MCF 10A (cell line): ENCODE results near the gene PCNX4. TPM values are rescaled to one million over a fixed set of nuclear protein-coding genes. Genes with fewer than 3 reads are reported as not detected.

Experiments
- BruUV-seq: library from RNA; stranded (reverse); fragments of 400-500 nt; replicated peaks from 2 replicates; lab custom pipeline; 2021; lab: Mats Ljungman, UMichigan
- CTCF ChIA-PET: fragments of 300-600 bp; sonication (Branson Sonifier 250); formaldehyde crosslinking; extraction: SDS; loops from one replicate; lab custom pipeline; 2021; ENCODE audit warnings: antibody characterized with exemption, inconsistent platforms; lab: Yijun Ruan, JAX
- POLR2A ChIA-PET: fragments of 300-600, 350-650 bp; sonication (Branson Sonifier 250); formaldehyde crosslinking; extraction: SDS; loops from one replicate; lab custom pipeline; 2020; ENCODE audit warnings: antibody characterized with exemption, inconsistent platforms; lab: Yijun Ruan, JAX
- DNase-seq: peaks from one replicate; pipeline ENCODE4 v3.0.0-alpha.2; 2018; ENCODE audit not compliant: unreplicated experiment
- H3K27ac Mint-ChIP-seq: one replicate; pipeline ENCODE4 v1.8.0; 2022; ENCODE audit warnings: mild to moderate bottlenecking, low read depth, mixed read lengths; ENCODE audit not compliant: unreplicated experiment
- H3K27me3 Mint-ChIP-seq: one replicate; pipeline ENCODE4 v1.8.0; 2022; ENCODE audit warnings: mixed read lengths; ENCODE audit not compliant: insufficient read depth, unreplicated experiment
- H3K36me3 Mint-ChIP-seq: one replicate; pipeline ENCODE4 v1.8.0; 2022; ENCODE audit warnings: mild to moderate bottlenecking, moderate library complexity, mixed read lengths; ENCODE audit not compliant: insufficient read depth, unreplicated experiment
- H3K4me1 Mint-ChIP-seq: one replicate; pipeline ENCODE4 v1.8.0; 2022; ENCODE audit warnings: mixed read lengths; ENCODE audit not compliant: insufficient read depth, unreplicated experiment
- H3K4me3 Mint-ChIP-seq: one replicate; pipeline ENCODE4 v1.8.0; 2022; ENCODE audit warnings: mild to moderate bottlenecking, moderate library complexity, mixed read lengths; ENCODE audit not compliant: unreplicated experiment
- H3K9me3 Mint-ChIP-seq: one replicate; pipeline ENCODE4 v1.8.0; 2022; ENCODE audit warnings: mixed read lengths; ENCODE audit not compliant: unreplicated experiment
- CTCF ChIP-seq: fragments of 200-600 bp; IDR thresholded peaks from one replicate; pipeline ENCODE4 v1.8.0; 2022; ENCODE audit warnings: antibody characterized with exemption, mild to moderate bottlenecking; ENCODE audit not compliant: unreplicated experiment
- intact Hi-C: fragments of 100-400 bp; cut with micrococcal nuclease; formaldehyde crosslinking; loops from 2 replicates; pipeline ENCODE4 v1.14.1; 2022
- total RNA-seq: library from RNA; stranded (reverse); gene quantifications from 2 replicates; pipeline ENCODE4 v1.2.3, GENCODE V29; 2022

The PCNX4 gene
- total RNA-seq, 1 experiment from 2014 or later, result 62.8 TPM

GRCh38 chr14:60114881-60115280 is 23.2 kb downstream of the PCNX4 start:
- Mint-ChIP-seq H3K4me3 (no peak overlapping the region), H3K27me3 (no peaks in the 10 kb centered on the region), H3K9me3 (no peaks in the 10 kb centered on the region), H3K36me3 (peaks cover 47% of the 10 kb centered on the region), H3K4me1 (peaks cover 16% of the 10 kb centered on the region), H3K27ac (peak overlapping the region; percentile 59)
- TF ChIP-seq CTCF, result no peak
- POLR2A ChIA-PET, result interaction anchor here (0.7 to 1.3 kb wide), 2 partner anchors 22 to 217 kb away, joined by 3 to 4 read pairs; no protein-coding TSS in a partner anchor
- TSS peak; percentile 11 for BruUV-seq
- DNase-seq, result no peak
- intact Hi-C loops, result no loop called here
- CTCF ChIA-PET, result interaction anchor here (1.2 kb wide), 1 partner anchor 52 kb away, joined by 5 read pairs; no protein-coding TSS in a partner anchor

GRCh38 chr14:60116181-60116580 is 24.5 kb downstream of the PCNX4 start:
- CTCF ChIA-PET, result interaction anchor here (0.6 to 1.1 kb wide), 2 partner anchors 152 to 1410 kb away, joined by 3 to 4 read pairs; no protein-coding TSS in a partner anchor
- intact Hi-C loops, result no loop called here

GRCh38 chr14:60125918-60126317 is 34.2 kb downstream of the PCNX4 start:
- Mint-ChIP-seq H3K36me3 (peaks cover 81% of the 10 kb centered on the region), H3K4me3 (no peak overlapping the region), H3K27ac (no peak overlapping the region), H3K4me1 (no peaks in the 10 kb centered on the region), H3K27me3 (no peaks in the 10 kb centered on the region), H3K9me3 (no peaks in the 10 kb centered on the region)
- no peak for DNase-seq
- TF ChIP-seq CTCF, result no peak
- ChIA-PET CTCF (interaction anchor here (1.9 kb wide), 1 partner anchor 40 kb away, joined by 4 read pairs; the partner anchor contains the start of gene DHRS7), POLR2A (no interaction called here)
- intact Hi-C loops, result no loop called here
- no TSS peak for BruUV-seq

More at GRCh38 chr14:60116181-60116580, 24.5 kb downstream of the PCNX4 start:
- no peak for TF ChIP-seq CTCF
- H3K9me3 Mint-ChIP-seq, result no peaks in the 10 kb centered on the region
- POLR2A ChIA-PET, result interaction anchor here (1.0 kb wide), 1 partner anchor 58 kb away, joined by 3 read pairs; no protein-coding TSS in a partner anchor
- H3K27ac Mint-ChIP-seq, result no peak overlapping the region
- peaks cover 16% of the 10 kb centered on the region for H3K4me1 Mint-ChIP-seq
- no TSS peak for BruUV-seq
- no peak for DNase-seq
- H3K27me3 Mint-ChIP-seq, result no peaks in the 10 kb centered on the region
- no peak overlapping the region for H3K4me3 Mint-ChIP-seq
- peaks cover 47% of the 10 kb centered on the region for H3K36me3 Mint-ChIP-seq

- no peak overlapping the region for H3K4me3 Mint-ChIP-seq
- no peaks in the 10 kb centered on the region for H3K27me3 Mint-ChIP-seq
- CTCF ChIA-PET, result interaction anchor here (1.2 kb wide), 1 partner anchor 42 kb away, joined by 3 read pairs; the partner anchor contains the start of gene PCNX4
- no peak for DNase-seq
- TF ChIP-seq CTCF, result no peak
- no TSS peak for BruUV-seq
- peak overlapping the region; percentile 6 for H3K27ac Mint-ChIP-seq
- POLR2A ChIA-PET, result interaction anchor here (0.5 kb wide), 1 partner anchor 16 kb away, joined by 3 read pairs; no protein-coding TSS in a partner anchor
- peaks cover 51% of the 10 kb centered on the region for H3K36me3 Mint-ChIP-seq
- no peaks in the 10 kb centered on the region for H3K4me1 Mint-ChIP-seq
- H3K9me3 Mint-ChIP-seq, result no peaks in the 10 kb centered on the region
- intact Hi-C loops, result no loop called here
Measured at GRCh38 chr14:60133487-60133886, 41.8 kb downstream of the PCNX4 start.
